ENCODE measurements around the gene PDE2A. TPM values are rescaled to one million over a fixed set of nuclear protein-coding genes. Genes with fewer than 3 reads are reported as not detected.

Gene PDE2A
- total RNA-seq, 4 donors from 2014 or later = 40.2 to 69.6 (median 50.4) TPM

DNA sequence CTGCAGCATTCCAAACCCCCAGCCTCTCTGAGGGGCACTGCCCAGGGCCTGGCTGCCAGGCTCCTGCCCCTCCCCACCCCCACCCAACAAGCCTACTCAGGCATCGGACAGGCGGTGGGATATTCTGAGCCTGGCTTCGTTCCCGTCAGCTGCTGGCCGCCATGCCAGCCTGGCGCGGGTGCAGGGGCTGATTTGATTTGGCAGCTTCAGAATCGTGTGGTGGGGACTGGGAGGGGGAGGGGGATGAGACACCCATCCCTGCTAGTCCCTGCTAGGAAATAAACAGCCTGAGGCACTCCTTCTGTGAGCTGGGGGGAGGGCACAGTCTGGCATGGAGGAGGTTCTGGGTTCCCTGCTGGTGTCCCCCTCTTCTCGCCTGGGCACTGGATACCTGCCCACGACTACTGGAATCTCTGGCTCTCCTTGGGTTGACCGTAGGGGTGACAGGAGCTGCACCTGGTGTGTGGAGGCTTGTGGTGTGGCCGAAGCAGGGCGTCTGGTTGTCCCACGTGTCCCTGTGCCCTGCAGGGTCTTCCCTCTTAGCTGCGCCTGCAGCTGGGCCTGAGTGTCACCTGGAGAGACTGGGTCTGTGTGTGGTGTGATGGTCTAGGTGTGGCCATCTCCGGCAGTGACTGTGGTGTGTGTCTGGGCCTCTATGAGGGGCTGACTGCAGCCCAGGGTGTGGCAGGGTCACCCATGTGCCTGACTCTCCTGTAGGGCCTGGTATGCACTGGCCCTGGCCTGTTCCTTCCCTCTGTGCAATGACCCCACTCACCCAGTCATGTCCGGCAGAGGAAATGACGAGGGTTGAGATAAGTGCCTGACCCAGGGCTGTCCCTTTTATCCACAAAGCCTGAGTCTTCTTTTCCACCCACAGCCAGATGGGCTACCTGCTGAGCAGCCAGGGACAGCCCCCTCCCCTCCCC lies 42.2 kb downstream of the PDE2A start:
- no peak for TF ChIP-seq CTCF (IDR thresholded peaks at IDR 0.05)
- TF ChIP-seq POLR2A (IDR thresholded peaks at IDR 0.05) = no peak
- no peaks in the 10 kb centered on the region for H3K36me3 ChIP-seq
- intact Hi-C loops (cut with DNase I) = no loop called here
- 60 to 90% methylated on average over 9 to 18 of the region's 18 CpGs for WGBS, 2 donors
- DNase-seq = peak in 1 of 2 donors; percentile 36
- H3K4me3 ChIP-seq (replicated peaks in 1 of 3) = no peak overlapping the region
- peaks cover 0 to 2% of the 10 kb centered on the region in 2 donors for H3K4me1 ChIP-seq
- no peaks in the 10 kb centered on the region for H3K27me3 ChIP-seq
- peak overlapping the region in 1 of 3 donors; percentile 61 for H3K27ac ChIP-seq
- H3K9me3 ChIP-seq = no peaks in the 10 kb centered on the region

- WGBS, 2 donors = 70 to 73% methylated on average over 16 of the region's 16 CpGs
Observed at GRCh38 chr11:72630104-72630852, 43.9 kb downstream of the PDE2A start.

DNA sequence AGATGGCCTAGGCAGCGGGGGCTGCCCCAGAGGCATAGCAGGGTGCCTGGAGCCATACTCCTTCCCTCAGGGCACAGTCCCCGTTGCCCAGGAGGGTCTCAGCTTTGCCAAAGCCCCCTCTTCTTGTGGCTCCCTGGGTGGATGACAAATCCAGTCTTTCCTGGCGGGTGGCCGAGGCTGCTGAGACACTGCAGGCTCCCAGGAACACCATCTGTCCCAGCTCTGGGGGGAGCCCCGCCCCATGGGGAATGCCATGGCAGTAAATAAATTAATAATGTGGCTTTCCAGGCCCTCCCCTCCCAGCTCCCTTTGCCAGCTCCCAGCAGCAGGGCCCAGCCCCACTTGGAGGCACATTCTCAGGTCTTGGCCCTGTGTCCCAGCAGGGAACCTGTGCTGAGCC lies 45.0 kb downstream of the PDE2A start:
- no peaks in the 10 kb centered on the region for H3K36me3 ChIP-seq
- H3K4me3 ChIP-seq (replicated peaks in 1 of 3) = no peak overlapping the region
- TF ChIP-seq CTCF (IDR thresholded peaks at IDR 0.05) (no peak), POLR2A (IDR thresholded peaks at IDR 0.05) (no peak)
- no peaks in the 10 kb centered on the region for H3K9me3 ChIP-seq
- no peak overlapping the region for H3K27ac ChIP-seq
- WGBS, 2 donors = 92 to 93% methylated on average over 4 to 5 of the region's 5 CpGs
- DNase-seq = no peak
- intact Hi-C loops (cut with DNase I) = no loop called here
- H3K27me3 ChIP-seq = no peaks in the 10 kb centered on the region
- H3K4me1 ChIP-seq = peaks cover 0 to 11% of the 10 kb centered on the region in 2 donors

More at GRCh38 chr11:72630104-72630852, 43.9 kb downstream of the PDE2A start:
- no peak overlapping the region for H3K27ac ChIP-seq
- intact Hi-C loops (cut with DNase I) = no loop called here
- TF ChIP-seq POLR2A (IDR thresholded peaks at IDR 0.05) (no peak), CTCF (IDR thresholded peaks at IDR 0.05) (no peak)
- H3K4me3 ChIP-seq (replicated peaks in 1 of 3) = no peak overlapping the region
- no peaks in the 10 kb centered on the region for H3K9me3 ChIP-seq
- DNase-seq = no peak
- peaks cover 0 to 11% of the 10 kb centered on the region in 2 donors for H3K4me1 ChIP-seq
- H3K36me3 ChIP-seq = no peaks in the 10 kb centered on the region
- no peaks in the 10 kb centered on the region for H3K27me3 ChIP-seq

DNA sequence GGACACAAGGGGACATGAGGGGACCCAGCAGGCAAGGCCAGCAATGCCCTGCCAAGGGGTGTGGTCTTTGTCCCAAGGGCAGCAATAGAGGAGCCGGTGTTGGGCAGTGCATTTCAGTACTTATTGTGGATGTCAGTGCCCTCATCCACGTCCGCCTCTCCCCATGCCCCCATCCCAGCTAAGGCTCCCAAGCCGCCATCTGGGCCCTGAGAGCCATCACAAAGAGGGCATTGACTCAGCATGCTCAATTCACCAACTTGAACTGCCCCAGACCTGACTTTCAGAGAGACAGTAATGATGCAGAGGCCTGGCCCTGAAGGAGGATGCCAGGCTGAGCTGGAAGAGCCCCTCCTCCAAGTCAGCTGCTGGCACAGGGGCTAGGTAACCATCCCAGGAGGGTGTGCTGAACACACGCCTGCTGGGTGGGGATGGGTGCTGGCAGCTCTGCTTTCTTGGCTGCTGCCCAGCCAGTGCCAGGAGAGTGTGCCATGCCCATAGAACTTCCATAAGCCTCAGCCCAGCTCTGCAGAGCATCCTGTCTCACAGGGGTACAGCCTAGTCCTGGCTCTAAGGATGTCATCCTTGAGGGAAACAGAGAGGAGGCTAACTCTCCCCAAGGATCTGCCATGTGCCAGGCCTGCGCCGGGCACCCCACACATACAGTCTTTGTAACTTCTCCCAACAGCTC lies 46.5 kb downstream of the PDE2A start:
- Histone ChIP-seq H3K4me3 (replicated peaks in 1 of 3) (no peak overlapping the region), H3K27ac (peak overlapping the region in 1 of 3 donors; percentile 74), H3K36me3 (no peaks in the 10 kb centered on the region), H3K4me1 (peaks cover 0 to 11% of the 10 kb centered on the region in 2 donors), H3K27me3 (no peaks in the 10 kb centered on the region), H3K9me3 (no peaks in the 10 kb centered on the region)
- TF ChIP-seq POLR2A (IDR thresholded peaks at IDR 0.05) (no peak), CTCF (IDR thresholded peaks at IDR 0.05) (no peak)
- WGBS, 2 donors = 90 to 95% methylated on average over 7 of the region's 7 CpGs
- DNase-seq = no peak
- intact Hi-C loops (cut with DNase I) = no loop called here
